NCI-H146 treated with DMSO at 0.1 percent for 48 hours (cell line): ENCODE results near the gene PWWP2B.

ENCODE experiments used
- DNase-seq: peaks from one replicate; lab custom pipeline; 2025; ENCODE audit not compliant: unreplicated experiment; lab: John Stamatoyannopoulos, UW

Gene PWWP2B

DNA sequence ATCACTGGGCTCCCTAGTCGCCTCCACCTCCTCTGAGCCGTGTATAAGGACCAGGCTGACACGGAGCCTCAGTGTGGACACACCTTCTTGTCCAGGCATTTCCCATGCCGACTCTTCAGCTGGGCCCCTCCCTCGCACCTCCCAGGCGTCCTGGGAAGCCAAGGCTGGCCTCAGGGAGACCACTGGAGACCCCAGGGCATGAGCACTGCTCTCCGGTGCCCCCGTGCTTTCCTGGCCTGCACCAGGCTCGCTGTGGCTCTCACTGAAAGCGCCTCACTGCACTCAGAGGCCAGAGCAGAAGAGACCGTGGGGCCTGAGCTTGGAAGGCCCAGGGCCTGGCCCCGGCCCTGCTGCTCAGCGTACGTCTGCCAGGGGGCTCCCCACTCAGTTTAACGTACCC is 33.6 kb upstream of the PWWP2B start:
- no peak for DNase-seq

DNA sequence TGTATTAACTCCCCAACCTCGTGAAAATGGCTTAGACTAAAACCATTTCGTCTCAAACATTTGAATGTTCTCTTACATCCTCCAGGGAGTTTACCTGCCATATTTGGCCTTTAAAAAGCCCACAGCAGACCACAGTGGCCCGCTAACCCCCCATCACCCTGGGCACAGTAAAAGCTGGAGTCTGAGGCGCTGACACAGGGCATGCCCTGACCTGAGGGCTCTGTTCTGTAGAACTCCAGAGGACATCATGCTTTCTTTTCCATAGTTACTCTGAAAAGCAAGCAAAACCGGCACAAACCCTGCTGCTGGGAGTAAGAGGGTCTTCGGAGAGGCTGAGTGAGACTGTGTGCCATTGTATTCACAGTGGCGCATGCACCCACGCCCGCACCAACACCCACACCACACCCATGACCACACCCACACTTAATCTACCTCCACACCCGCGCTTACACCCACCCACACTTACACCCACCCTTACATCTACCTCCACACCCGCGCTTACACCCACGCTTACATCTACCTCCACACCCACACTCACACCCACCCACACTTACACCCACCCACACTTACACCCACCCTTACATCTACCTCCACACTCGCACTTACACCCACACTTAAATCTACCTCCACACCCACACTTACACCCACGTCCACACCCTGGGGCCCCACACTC is 32.9 kb upstream of the PWWP2B start:
- no peak for DNase-seq

DNA sequence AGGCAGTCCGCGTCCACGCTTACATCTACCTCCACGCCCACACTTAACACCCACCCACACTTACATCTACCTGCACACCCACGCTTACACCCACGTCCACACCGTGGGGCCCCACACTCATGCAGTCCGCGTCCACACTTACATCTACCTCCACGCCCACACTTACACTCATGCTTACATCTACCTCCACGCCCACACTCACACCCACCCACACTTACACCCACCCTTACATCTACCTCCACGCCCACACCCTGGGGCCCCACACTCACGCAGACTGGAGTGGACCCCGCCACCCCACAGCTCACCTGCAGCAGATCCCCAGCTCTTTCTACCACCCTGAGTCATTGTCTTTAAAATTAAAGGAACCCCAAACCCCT is 32.4 kb upstream of the PWWP2B start:
- no peak for DNase-seq

- no peak for DNase-seq
These were observed 31.9 kb upstream of the PWWP2B start for GRCh38 chr10:132365102-132365501.

GRCh38 chr10:132366006-132366405 is 31.0 kb upstream of the PWWP2B start:
- no peak for DNase-seq

- no peak for DNase-seq
These were observed 30.5 kb upstream of the PWWP2B start for GRCh38 chr10:132366499-132366898.

DNA sequence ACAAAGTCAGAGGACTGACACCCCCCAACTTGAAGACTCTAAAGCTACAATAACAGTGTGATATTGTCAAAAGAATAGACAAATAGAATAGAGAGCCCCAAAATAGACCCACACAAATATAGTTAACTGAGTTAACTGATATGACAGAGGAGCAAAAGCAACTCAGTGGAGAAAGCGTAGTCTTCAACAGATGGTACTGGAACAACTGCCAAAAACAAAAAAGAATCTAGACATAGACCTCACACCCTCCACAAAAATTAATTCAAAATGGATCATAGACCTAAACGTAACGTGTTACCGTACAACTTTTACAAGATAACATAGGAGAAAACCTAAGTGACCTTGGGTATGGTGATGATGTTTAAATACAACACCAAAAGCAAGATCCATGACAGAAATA is 28.6 kb upstream of the PWWP2B start:
- DNase-seq, result no peak

DNA sequence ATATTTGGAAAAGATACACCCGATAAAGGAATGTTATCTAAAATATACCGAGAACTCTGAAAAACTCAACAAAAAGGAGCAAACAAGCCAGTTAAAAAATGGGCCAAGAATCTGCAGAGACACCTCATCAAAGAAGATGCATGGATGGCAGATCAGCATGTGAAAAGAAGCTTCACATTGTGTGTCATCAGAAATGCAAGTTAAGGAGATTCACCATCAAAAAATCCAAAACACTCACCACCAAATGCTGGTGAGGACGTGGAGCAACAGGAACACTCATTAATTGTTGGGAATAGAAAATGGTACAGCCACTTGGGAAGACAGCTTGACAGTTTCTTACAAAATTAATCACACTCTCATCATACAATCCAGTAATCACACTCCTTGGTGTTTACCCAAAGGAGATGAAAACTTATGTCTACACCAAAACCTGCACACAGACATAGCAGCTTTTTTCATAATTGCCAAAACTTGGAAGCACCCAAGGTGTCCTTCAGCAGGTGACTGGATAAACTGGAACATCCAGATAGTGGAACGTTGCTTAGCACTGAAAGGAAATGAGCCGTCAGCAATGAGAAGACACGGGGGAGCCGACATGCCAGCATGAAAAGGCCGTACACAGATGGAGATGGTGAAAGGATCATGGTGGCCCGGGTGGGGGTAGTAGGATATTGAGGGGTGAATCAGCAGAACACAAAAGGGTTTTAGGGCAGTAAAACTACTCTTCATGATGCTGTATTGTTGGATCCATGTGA is 27.9 kb upstream of the PWWP2B start:
- DNase-seq, result no peak

GRCh38 chr10:132369636-132370185 is 27.3 kb upstream of the PWWP2B start:
- no peak for DNase-seq

DNA sequence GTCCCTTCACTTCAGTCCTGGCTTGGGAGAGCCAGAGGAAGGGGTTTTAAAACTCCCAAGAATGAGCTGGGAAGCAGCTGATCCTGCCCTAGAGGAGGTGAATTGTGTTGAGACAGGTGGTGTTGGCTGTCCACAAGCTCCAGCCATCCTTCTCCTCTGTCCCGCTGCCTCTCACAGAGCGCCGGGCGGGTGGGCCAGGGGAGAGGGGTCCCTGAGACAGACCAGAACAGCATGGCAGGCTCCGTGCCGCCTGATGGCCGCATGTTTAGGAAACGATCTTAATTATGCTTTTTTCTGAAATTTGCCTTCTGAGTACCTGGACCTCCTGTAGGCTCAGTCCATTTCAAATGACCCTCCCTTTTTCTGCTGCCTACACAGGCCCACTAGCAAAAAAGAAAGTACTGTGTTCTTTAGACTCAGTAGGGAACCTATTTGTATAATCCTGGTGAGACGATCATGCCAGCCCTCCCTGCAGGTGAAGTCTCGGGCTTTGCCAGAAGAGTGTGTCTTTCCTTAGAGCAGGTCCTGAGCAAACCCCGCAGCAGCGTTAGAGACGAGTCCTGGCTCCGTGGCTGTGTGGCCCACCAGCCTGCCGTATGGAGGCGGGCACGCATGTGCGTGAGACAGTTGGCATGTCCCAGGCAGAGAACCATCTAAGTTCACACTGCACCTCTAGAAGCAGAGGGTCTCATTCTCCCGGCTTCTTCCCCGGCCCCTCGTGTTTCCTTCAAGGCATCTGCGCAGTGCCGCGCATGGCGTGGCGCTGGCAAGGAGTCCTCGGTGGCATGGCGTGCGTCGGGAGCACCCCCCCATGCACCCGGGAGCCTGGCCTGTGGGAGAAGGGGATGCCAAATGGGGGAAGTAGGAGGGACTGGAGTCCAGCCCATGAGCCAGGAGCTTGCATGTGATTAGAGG is 26.3 kb upstream of the PWWP2B start:
- no peak for DNase-seq

GRCh38 chr10:132371641-132372081 is 25.3 kb upstream of the PWWP2B start:
- DNase-seq, result no peak

DNA sequence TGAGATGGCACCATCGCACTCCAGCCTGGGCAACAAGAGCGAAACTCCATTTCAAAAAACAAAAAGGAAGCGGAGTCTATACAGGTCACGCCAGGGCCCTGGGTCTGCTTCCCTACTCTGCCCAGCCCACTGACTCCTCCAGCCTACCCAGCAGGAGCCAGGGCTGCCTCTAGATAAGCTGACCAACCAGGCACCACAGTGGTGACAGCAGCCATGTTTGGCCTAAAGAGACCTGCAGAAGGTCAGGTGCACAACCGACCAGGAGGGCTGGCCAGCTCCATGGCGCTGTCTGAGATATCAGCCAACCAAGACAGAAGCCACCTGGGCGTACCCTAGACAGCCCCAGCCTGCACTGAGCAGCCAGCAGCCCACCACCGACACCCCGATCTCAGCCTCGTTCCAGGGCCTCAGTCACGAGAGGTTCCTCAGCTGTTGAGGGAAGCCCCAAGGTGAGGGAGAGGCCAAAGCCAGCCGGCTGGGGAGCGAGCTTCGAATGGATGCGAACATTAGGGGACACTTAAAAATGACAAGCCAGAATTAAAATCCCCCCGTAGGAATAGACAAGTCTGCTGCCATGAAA is 24.4 kb upstream of the PWWP2B start:
- no peak for DNase-seq

GRCh38 chr10:132373241-132373955 is 23.6 kb upstream of the PWWP2B start:
- DNase-seq, result no peak

DNA sequence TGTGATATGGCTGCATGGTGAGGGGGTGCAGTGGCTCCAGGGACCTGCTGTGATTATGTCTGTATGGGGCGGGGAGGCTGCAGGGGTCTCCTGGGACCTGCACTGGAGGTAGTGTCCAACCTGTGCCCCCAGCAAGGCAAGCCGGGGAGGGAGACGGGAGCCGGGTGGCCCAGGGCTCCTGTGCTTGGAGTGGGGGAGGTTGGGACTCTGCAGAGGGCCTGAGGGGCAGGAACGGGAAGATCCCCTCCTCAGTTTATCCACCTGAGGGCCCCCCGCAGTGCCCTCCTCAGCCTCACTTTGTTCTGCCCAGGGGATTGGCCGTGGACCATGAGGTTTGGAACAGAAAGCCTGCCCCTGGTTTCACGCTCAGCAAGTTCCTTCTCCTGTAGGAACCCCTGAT is 22.8 kb upstream of the PWWP2B start:
- no peak for DNase-seq

DNA sequence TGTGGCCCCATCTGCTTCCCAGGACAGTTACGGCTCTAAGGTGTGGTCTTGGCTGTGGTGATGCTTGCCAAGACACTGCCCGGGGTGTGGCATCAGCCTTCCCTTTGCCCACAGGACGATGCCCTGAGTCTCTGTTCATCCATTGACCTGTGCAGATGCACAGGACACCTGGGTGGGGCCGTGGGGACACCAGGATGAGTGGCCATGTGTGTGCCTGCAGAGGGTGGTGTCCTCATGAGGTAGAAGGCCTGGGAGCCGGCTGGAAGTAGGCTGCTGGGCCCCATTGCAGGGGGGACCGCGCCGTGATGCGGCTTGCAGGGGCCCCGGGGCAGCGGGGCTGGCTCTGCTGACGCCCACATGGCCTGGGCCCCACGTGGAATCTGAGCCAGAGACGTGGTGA is 22.4 kb upstream of the PWWP2B start:
- no peak for DNase-seq

- no peak for DNase-seq
These were observed 21.7 kb upstream of the PWWP2B start for GRCh38 chr10:132375116-132375794.

- no peak for DNase-seq
These were observed 21.2 kb upstream of the PWWP2B start for GRCh38 chr10:132375795-132376297.

GRCh38 chr10:132376394-132376851 is 20.6 kb upstream of the PWWP2B start:
- DNase-seq, result no peak

GRCh38 chr10:132377326-132377725 is 19.7 kb upstream of the PWWP2B start:
- DNase-seq, result no peak
